GM19452 (cell line): Measurements from ENCODE around the gene ZNF700.
"Not testable (repeated sequence)": the region's sequence is repeated elsewhere in the genome, so short reads cannot be mapped to it uniquely, and the experiment has no call there.

ENCODE experiments used
- ATAC-seq: cut with Tn5 transposase; IDR thresholded peaks from one replicate; pipeline ENCODE4 v1.9.1; 2021; ENCODE audit not compliant: unreplicated experiment

Gene ZNF700

DNA sequence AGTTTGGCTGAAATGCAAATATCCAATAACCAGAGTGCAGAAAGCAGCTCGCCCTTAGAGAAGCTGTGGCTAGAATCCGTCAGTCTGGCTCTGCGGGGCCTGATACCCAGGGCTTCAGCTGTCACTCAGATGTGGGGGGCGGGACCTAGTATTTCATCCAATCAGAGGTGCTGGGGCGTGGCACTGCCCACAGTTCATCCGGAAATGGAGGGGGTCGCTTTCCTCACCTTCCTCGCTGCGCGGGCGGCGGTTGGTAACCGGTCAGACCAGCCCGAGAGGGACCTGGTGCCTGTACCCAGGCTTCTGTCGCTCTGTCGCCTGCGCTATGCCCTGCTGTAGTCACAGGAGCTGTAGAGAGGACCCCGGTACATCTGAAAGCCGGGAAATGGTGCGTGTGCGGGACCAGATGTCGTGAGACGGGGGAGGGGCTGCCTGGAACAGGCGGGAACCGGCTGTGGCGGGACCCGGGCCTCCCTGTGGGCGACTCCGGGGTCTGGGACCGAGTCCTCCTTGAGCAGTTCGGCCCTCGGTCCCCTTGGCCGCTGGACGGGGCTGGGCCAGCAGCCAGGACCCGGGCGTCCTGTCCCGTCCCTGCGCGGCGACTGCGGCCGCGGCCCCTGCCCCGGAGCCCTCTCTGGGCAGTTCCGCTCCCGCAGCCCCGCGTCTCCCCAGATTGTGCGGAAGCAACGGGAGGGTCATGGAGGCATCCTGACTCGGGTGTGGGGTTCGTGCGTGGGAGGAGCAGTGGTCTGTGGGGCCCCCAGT lies at the start of gene ZNF700:
Gene ZNF700 (plus strand): TSS at position 222 of the 765 bp plus-strand sequence. CDS start 104 bp downstream, at position 326.
- ATAC-seq: peak; percentile 66

DNA sequence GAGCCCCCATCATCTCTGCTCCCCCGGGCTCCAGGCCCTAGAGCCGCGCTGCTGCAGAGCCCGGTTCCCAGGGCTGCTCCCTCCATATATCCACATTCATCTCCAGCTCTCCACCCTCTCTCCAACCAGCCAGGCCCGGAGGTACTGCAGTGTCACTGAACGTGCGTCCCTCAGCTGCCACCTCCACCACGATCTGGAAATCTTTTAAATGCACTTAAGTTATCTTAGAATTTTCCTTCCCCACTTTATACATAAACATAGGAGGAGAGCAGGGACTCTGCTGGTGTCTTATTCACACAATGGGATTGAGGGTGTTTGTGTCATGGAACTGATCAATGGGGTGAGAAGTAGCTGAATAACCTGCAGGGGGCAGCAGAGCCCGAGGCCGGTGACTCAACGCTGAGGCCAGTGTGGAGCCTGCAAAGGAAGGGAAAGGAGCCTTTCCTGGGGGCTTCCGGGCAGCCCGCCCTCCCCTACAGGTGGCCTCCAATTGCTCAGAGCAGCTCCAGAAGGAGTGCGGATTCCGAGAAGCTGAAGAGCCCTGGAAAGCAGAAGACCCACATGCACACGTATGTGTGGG lies 45.1 kb upstream of the ZNF700 start:
- ATAC-seq: not testable (repeated sequence)

DNA sequence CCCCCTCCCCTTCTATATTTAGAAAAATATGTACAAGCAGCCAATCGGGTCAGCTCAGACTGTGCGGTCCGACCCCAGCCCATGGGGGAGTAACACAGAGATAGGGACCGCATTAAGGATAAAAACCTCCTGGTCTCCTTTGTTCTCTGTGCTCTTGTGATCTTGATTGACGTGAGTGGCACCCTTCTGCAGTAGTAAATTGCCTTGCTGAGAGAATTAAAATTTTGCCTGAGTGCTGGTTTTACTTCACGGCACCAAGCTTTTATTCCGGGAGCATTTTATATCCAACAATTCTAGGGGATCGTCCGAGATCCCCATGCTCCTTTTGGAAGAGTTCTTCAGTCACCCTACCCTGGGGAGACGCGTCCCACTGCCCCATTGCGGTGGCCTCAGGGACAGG lies 44.3 kb upstream of the ZNF700 start:
- no peak for ATAC-seq

DNA sequence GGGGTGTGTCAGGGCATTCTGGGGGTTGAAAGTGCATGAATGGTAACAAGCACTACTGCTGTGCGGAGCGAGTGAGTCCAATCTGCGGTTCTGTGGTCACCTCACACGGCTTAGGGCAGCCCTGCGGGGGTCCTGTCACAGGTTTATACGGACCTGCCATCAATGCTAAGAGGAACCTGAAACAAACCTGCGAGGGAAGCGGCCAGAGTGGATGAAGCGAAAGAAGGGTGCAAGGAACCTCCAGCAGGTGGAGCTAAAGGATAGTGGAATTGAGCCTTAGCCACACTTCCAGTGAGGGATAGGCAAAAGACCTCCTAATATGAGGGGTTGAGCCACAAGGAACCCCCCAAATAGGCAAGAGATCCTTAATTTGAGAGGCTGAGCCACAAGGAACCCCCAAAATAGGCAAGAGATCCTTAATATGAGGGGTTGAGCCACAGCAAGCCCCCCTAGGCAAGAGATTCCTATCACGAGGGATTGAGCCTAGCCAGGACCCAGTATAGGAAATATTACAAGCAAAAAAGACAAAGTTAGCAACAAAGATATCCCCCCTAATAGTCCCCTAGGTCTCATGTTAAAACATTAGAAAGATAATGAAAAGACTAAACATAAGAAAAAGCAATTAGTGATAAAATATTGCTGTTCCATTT lies 43.6 kb upstream of the ZNF700 start:
- no peak for ATAC-seq

DNA sequence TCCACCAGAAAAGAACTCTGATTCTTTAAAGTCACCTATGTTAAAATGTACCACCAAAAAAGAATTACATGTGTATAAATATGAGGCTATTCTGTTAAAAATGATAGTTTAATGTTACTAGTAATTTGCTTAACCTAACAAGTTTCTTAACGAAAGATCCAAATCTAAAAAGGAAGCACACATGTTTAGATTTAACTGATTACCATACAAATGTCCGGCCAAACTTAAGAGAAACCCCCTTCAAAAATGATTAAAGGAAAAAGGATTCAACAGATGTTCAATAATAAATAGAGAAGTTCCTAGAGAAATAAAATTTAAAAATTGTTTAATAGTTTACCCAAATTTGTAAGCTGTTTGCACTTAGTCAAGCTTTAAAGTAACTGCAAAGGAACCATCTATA lies 42.3 kb upstream of the ZNF700 start:
- ATAC-seq: no peak

DNA sequence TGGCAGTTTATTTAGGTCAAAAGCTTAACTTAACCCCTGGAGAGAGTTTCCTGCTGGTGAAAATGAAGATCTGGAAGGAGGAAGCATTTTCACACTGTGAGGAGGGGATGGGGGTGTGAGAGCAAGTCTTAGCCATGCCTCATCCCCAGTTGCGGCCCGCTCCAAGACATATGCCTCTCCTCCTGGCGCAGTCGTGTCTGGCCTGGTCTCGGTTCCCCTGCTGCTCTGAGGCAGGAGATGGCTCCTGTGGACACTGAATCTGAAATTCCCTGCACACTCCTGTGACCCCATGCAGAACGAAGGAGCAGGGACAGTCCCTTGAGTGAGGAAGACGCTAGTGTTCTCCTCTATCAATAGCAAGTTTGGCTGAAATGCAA lies 37.7 kb upstream of the ZNF700 start:
- ATAC-seq: no peak

DNA sequence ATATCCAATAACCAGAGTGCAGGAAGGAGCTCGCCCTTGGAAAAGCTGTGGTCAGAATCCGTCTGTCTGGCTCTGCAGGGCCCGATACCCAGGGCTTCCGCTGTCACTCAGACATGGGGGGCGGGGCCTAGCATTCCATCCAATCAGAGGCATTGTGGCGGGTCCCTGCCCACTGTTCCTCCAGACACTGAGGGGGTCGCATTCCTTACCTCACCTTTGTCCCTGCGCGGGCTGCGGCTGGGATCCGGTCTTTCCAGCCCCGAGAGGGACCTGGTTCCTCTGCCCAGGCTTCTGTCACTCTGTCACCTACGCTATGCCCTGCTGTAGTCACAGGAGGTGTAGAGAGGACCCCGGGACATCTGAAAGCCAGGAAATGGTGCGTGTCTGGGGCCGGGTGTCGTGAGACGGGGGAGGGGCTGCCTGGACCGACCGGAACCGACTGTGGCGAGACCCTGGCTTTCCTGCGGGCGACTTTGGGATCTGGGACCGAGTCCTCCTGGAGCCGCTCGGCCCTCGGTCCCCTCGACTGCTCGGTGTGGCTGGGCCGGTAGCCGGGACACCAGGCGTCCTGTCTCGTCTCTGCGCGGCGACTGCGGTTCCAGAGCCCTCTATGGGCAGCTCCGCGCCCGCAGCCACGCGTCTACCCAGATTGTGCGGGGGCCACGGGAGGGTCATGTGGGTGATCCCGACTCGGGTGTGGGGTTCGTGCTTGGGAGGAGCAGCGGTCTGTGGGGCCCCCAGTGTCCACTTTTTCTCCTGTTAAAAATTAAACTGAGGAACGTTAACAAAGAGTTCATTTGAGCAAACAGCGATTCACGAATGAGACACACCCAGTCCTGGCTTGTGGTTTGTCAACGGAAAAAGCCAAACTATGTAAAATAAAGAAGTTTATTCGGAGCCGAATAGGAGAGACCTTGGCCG lies 37.0 kb upstream of the ZNF700 start, which contains the start of gene ZNF69:
Gene ZNF69 (plus strand): TSS at position 172 of the 921 bp plus-strand sequence. CDS start 142 bp downstream, at position 314.
- ATAC-seq: no peak

DNA sequence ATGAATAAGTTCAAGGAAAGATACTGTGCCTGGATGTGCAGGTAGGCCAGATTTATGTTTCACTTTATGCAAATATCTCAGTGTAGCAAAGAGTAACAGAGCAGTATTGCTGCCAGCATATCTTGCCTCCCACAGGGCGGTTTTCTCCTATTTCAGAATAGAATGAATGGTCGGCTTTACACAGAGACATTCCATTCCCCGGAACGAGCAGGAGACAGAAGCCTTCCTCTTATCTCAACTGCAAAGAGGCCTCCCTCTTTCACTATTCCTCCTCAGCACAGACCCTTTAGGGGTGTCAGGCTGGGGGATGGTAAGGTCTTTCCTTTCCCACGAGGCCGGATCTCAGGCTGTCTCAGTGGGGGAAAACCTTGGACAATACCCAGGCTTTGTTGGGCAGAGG lies 35.0 kb upstream of the ZNF700 start:
- not testable (repeated sequence) for ATAC-seq

DNA sequence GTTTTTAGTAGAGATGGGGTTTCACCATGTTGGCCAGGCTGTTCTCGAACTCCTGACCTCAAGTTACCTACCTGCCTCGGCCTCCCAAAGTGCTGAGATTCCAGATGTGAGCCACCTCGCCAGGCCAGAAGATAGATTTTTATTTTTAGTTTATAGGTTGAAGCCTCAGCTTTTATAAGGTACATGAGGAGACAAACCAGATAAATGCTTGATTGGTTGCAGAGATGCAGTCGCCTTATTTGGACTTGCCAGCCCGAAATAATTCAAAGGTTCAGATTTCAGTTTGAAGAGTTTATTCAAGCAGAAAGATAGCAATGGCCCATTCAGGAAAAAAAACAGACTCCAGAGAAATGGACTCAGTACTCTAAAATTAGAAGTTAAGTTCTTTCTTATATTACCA lies 34.3 kb upstream of the ZNF700 start:
- ATAC-seq: no peak

DNA sequence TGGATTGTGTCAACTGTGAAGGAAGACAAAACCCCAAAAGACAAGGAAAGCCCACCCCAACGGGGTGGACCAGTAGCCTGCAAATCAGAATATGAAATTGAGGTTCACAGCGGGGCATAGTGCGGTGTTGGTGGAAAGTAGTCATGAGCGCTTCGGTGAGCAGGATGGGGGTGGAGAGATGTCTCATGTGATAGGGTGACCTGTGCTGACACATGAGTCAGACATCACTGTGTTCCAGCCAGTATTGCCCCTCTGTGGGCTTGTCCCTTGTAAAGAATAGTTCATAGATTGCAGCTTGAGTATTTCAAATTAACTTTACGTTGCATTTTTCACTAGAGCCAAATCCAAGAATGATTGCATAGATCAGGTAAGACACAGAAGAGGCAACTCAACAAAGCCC lies 30.1 kb upstream of the ZNF700 start:
- no peak for ATAC-seq

DNA sequence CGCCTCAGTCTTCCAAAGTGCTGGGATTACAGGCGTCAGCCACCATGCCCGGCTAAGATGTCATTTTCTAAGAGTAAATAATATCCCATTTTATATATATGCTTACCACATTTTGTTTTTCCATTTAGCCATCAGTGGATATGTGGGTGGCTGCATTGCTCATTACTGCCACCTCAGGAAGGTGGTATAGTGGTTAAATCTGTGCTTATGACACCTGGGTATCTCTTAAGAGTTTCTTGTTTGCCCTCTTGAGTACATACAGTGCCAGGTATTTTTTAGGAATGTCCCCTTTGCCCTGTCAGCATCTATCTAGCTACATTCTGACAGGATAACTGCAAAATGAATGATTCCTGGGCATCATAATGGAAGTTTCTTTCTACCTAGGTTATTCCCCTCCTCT lies 22.7 kb upstream of the ZNF700 start:
- ATAC-seq: no peak

DNA sequence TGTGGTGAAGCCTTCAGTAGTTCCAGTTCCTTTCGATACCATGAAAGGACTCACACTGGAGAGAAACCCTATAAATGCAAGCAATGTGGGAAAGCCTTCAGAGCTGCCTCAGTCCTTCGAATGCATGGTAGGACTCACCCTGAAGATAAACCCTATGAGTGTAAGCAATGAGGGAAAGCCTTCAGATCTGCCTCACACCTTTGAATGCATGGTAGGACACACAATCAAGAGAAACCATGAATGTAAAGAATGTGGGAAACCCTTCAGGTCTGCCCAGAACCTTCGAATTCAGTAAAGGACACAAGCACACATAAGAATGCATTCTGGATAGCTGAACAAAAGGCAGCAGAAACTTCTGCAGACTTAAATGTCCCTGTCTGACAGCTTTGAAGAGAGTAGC lies 19.0 kb upstream of the ZNF700 start:
- ATAC-seq: no peak

DNA sequence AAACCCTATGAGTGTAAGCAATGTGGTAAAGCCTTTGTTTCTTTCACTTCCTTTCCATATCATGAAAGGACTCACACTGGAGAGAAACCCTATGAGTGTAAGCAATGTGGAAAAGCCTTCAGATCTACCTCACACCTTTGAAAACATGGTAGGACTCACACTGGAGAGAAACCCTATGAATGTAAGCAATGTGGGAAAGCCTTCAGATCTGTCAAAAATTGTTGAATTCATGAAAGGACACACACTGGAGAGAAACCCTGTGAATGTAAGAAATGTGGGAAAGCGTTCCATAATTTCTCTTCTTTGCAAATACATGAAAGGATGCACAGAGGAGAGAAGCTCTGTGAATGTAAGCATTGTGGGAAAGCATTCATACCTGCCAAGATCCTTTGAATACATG lies 13.0 kb upstream of the ZNF700 start:
- not testable (repeated sequence) for ATAC-seq

DNA sequence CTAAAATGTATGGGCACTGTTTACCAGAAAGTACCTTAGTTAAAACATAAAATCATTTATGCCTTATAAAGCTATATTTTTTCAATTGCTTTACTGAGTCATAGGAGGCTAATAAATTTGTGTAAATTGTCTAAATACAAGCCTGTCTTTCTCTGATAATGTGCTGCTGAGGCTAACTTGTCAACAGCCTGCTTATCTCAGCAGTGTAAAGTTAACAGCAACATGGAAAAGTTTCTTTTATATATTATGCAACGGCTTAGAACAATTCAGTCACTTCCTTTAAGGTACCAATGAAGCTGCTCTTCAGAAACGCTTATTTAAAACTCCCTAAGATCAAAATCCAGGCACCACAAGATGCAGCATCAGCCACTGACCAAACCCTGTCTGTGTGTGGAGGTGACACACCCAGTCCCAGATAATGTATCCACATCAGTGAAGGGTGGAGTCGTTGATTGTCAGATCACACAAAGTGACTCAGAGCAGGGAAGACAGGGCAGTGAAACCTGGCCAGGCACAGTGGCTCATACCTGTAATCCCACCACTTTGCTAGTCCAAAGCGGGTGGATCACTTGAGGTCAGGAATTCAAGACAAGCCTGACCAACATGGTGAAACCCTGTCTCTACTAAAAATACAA lies 10.4 kb upstream of the ZNF700 start:
- ATAC-seq: not testable (repeated sequence)

DNA sequence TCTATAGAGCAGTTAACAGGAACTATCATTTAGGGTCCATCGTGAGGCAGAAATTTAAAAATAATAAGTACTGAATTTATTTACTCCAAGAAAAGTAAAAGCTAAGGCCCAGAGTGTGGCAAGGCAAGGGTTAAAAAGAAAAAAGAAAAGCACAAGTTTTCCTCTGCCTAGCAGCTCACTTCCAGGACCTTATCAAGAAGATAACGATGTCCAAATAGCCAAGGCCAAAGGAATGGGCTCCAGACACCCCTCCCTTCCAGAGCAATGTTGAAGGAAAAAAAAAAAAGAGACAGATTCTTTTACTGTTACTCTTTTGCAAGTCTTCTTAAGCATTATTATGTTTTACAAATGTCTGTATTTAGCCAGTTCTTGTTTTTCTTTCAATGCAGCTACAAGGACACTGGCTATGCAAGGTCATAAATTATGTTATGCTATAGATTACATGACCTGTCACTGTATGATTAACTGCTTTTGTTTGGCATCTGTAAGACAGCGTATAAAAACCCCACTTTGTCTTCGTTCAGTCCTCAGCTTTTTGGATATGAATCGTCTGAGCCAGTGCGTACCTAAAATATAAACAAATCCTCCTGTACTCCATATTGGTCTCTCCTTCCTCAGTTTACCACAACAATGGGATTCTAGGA lies 2.9 kb upstream of the ZNF700 start:
- ATAC-seq: no peak

DNA sequence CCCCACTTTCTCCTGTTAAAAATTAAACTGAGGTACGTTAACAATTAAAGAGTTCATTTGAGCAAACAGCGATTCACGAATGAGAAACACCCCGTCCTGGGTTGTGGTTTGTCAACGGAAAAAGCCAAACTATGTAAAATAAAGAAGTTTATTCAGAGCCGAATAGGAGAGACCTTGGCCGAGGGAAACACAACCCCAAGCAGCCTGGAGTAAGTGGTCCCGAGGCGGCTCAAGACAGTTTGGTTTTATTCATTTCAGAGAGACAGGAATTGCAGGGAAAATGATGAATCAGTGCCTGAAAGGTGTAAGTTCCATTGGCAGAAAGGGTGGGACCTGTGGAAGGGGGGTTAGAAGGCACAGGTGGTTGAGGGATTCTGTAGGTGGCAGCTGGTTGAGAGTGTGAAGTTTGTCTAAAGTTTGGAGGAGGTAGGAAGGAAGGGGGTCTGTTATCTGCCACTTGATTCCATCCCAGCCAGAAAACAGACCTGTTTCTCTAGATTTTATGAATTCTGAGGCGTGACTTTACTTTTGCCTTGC lies 812 bp downstream of the ZNF700 start:
- not testable (repeated sequence) for ATAC-seq

DNA sequence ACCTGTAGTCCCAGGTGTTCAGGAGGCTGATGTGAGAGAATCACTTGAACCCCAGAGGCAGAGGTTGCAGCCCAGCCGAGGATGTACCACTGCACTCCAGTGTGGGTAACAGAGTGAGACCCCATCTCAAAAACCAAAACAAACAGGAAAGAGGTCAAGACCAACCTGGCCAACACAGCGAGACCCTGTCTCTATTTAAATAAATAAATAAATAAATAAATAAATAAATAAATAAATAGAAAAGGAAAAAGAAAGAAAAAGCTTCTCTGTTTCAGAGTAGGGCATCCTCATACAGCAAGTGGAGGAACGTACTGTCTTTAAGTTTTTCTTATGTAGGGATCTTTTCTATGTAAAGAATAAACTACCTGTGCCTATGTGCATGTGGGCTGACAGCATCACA lies 2.3 kb downstream of the ZNF700 start:
- no peak for ATAC-seq

DNA sequence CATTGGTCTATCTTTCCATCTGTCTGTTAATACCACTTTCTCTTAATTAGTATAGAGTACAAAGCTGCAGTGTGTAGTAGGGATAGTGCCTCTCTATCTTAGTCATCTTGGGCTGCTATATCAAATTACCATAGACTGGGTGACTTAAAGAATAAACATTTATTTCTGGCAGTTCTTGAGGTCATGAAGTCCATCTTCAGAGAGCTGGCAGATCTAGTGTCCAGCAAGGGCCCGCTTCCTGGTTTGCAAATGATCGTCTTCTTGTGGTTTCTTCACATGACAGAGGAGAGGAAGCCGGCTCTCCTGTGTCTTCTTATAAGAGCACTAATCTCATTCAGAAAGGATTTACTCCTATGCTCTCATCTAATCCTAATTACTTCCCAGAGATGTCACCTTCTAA lies 6.1 kb downstream of the ZNF700 start:
- no peak for ATAC-seq

DNA sequence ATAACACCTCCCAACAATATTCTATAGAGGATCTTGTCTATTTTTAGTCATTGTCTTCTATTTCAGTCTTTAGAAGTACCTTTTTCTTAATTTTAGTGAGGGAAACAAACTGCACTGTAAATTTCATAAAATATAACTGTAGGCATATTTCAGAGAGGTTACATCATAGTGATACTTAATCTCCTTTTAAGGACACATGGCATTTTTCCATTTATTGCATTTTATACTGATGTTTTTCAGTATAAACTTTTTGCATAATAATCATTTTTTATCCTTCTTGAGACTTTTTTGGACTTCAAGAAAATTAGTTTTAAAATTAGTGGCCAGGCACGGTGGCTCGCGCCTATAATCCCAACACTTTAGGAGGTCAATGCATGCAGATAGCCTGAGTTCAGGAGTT lies 6.6 kb downstream of the ZNF700 start:
- ATAC-seq: no peak

DNA sequence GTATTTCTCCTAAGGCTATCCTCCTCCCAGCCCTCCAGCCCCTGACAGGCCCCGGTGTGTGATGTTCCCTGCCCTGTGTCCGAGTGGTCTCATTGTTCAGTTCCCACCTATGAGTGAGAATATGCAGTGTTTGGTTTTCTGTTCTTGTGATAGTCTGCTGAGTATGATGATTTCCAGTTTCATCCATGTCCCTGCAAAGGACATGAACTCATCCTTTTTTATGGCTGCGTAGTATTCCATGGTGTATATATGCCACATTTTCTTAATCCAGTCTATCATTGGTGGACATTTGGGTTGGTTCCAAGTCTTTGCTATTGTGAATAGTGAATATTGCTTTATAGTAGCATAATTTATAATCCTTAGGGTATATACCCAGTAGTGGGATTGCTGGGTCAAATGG lies 10.9 kb downstream of the ZNF700 start:
- ATAC-seq: not testable (repeated sequence)
